Measurements from ENCODE around the gene PDE6H. TPM values are rescaled to one million over a fixed set of nuclear protein-coding genes. Genes with fewer than 3 reads are reported as not detected.
A peak's percentile ranks its signal among the peaks of the same experiment; 100 is the strongest.

The PDE6H gene
- total RNA-seq, 5 donors from 2014 or later (not counting 1 experiment from before 2014, with no cell fraction given): not detected

- ChIA-PET POLR2A (no interaction called here), CTCF (interaction anchor here (0.6 to 0.9 kb wide), 3 partner anchors 23 to 116 kb away, joined by 3 read pairs; no protein-coding TSS in a partner anchor)
- ATAC-seq (replicated peaks in 1 of 4) (no peak), DNase-seq (no peak)
- H3K27ac Mint-ChIP-seq: peak overlapping the region; percentile 95 to 98
- Histone ChIP-seq H3K27ac (ENCODE audit: low read length) (peak overlapping the region; percentile 97), H3K27me3 (replicated peaks in 1 of 2; ENCODE audit: control insufficient read depth in 2 of 2, extremely low read depth in 1 of 2, insufficient read depth in 2 of 2, low read length in 1 of 2) (no peaks in the 10 kb centered on the region), H3K4me1 (ENCODE audit: control insufficient read depth in 1 of 2, extremely low read depth in 1 of 2, insufficient read depth in 2 of 2, low read length in 2 of 2) (peaks cover 17 to 28% of the 10 kb centered on the region in 2 experiments), H3K9me3 (no peaks in the 10 kb centered on the region), H3K4me3 (ENCODE audit: control insufficient read depth in 1 of 2, extremely low read depth in 1 of 2, low read length in 1 of 2) (no peak overlapping the region), H3K36me3 (ENCODE audit: control insufficient read depth in 2 of 2, extremely low read depth in 1 of 2, insufficient read depth in 1 of 2, low read length in 1 of 2) (no peaks in the 10 kb centered on the region)
- H3K4me3 Mint-ChIP-seq: no peak overlapping the region
- WGBS (ENCODE audit: insufficient coverage): no CpG with 5 or more reads among the region's 2 CpGs
- peaks cover 9% of the 10 kb centered on the region for H3K36me3 Mint-ChIP-seq
- peaks cover 57 to 60% (median 60%) of the 10 kb centered on the region in 3 donors for H3K4me1 Mint-ChIP-seq
- peaks cover 0 to 4% (median 0%) of the 10 kb centered on the region in 3 donors for H3K9me3 Mint-ChIP-seq
- H3K27me3 Mint-ChIP-seq: no peaks in the 10 kb centered on the region
These were observed 8.4 kb upstream of the PDE6H start for GRCh38 chr12:14964406-14964805.

DNA sequence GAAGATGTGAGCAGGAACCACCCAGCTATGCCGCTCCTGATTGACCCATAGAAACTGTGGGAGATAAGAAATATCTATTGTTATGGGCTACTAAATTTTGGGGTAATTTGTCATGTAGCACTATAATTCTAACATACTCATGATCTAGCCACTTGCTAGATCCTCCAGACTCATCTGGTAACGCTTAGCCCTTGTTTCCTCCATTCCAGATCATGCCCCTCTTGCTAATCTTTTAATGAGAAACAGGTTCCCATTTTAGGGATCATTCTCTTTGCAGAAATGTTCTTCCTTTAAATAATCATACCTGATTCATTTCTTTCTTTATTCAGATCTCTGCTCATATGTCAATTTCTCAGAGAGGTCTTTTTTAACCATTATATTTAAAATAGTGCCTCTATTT, 7.6 kb upstream of the PDE6H start:
- Mint-ChIP-seq H3K36me3 (peaks cover 3% of the 10 kb centered on the region), H3K4me3 (no peak overlapping the region), H3K27me3 (no peaks in the 10 kb centered on the region), H3K27ac (peak overlapping the region; percentile 95 to 98), H3K4me1 (peaks cover 61 to 64% (median 62%) of the 10 kb centered on the region in 3 donors), H3K9me3 (peaks cover 0 to 4% (median 0%) of the 10 kb centered on the region in 3 donors)
- no peak for ATAC-seq (replicated peaks in 1 of 4)
- Histone ChIP-seq H3K4me1 (ENCODE audit: control insufficient read depth in 1 of 2, extremely low read depth in 1 of 2, insufficient read depth in 2 of 2, low read length in 2 of 2) (peaks cover 17 to 26% of the 10 kb centered on the region in 2 experiments), H3K36me3 (ENCODE audit: control insufficient read depth in 2 of 2, extremely low read depth in 1 of 2, insufficient read depth in 1 of 2, low read length in 1 of 2) (no peaks in the 10 kb centered on the region), H3K27ac (ENCODE audit: low read length) (peak overlapping the region; percentile 97), H3K9me3 (no peaks in the 10 kb centered on the region), H3K27me3 (replicated peaks in 1 of 2; ENCODE audit: control insufficient read depth in 2 of 2, extremely low read depth in 1 of 2, insufficient read depth in 2 of 2, low read length in 1 of 2) (no peaks in the 10 kb centered on the region), H3K4me3 (ENCODE audit: control insufficient read depth in 1 of 2, extremely low read depth in 1 of 2, low read length in 1 of 2) (no peak overlapping the region)
- ChIA-PET CTCF (interaction anchor here (0.6 to 0.9 kb wide), 3 partner anchors 117 to 220 kb away, joined by 3 to 5 read pairs (median 4); no protein-coding TSS in a partner anchor), POLR2A (interaction anchor here in 1 of 2 donors (0.6 to 1.6 kb wide), 2 partner anchors 20 to 131 kb away, joined by 3 read pairs; no protein-coding TSS in a partner anchor)
- no peak for DNase-seq
- 88% methylated on average over 1 of the region's 2 CpGs for WGBS (ENCODE audit: insufficient coverage)

- H3K9me3 ChIP-seq: no peaks in the 10 kb centered on the region
- H3K4me1 Mint-ChIP-seq: peaks cover 55 to 74% (median 67%) of the 10 kb centered on the region in 3 donors
- ChIA-PET CTCF (interaction anchor here in 1 of 2 donors (1.4 kb wide), 2 partner anchors 9 to 20 kb away, joined by 4 to 5 read pairs; no protein-coding TSS in a partner anchor), POLR2A (no interaction called here)
- H3K27me3 Mint-ChIP-seq: no peaks in the 10 kb centered on the region
- H3K4me1 ChIP-seq (ENCODE audit: control insufficient read depth in 1 of 2, extremely low read depth in 1 of 2, insufficient read depth in 2 of 2, low read length in 2 of 2): peaks cover 10 to 11% of the 10 kb centered on the region in 2 experiments
- H3K27ac ChIP-seq (ENCODE audit: low read length): no peak overlapping the region
- H3K27ac Mint-ChIP-seq: no peak overlapping the region
- WGBS (ENCODE audit: insufficient coverage): 82% methylated on average over 2 of the region's 3 CpGs
- no peaks in the 10 kb centered on the region for H3K27me3 ChIP-seq (replicated peaks in 1 of 2; ENCODE audit: control insufficient read depth in 2 of 2, extremely low read depth in 1 of 2, insufficient read depth in 2 of 2, low read length in 1 of 2)
- ATAC-seq (replicated peaks in 1 of 4): no peak
- no peaks in the 10 kb centered on the region for H3K36me3 ChIP-seq (ENCODE audit: control insufficient read depth in 2 of 2, extremely low read depth in 1 of 2, insufficient read depth in 1 of 2, low read length in 1 of 2)
- DNase-seq: no peak
- no peak overlapping the region for H3K4me3 ChIP-seq (ENCODE audit: control insufficient read depth in 1 of 2, extremely low read depth in 1 of 2, low read length in 1 of 2)
- no peak overlapping the region for H3K4me3 Mint-ChIP-seq
- no peaks in the 10 kb centered on the region for H3K36me3 Mint-ChIP-seq
- peaks cover 0 to 4% (median 0%) of the 10 kb centered on the region in 3 donors for H3K9me3 Mint-ChIP-seq
These were observed 4.4 kb upstream of the PDE6H start for GRCh38 chr12:14968478-14968877.

DNA sequence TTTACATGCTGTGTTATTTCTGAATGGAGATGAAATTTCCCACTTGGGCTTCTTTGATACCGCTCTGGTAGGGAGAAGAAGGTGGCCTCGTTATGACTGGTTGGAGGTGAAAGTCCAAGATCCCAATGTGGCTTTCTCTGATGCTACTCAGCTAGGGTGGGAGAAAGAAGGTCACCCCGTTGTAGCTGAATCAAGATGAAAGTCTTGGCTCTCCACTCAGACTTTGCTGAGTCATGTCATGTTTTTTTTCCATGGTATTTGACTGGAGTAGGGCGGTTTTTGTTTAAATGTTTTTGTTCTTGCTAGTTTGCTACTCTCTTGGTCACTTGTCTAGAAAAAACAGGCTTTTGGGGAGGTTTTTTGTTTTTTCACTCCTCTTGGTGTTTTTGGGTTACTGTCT, 2.4 kb upstream of the PDE6H start:
- Histone ChIP-seq H3K4me3 (ENCODE audit: control insufficient read depth in 1 of 2, extremely low read depth in 1 of 2, low read length in 1 of 2) (no peak overlapping the region), H3K36me3 (ENCODE audit: control insufficient read depth in 2 of 2, extremely low read depth in 1 of 2, insufficient read depth in 1 of 2, low read length in 1 of 2) (no peaks in the 10 kb centered on the region), H3K9me3 (no peaks in the 10 kb centered on the region), H3K27me3 (replicated peaks in 1 of 2; ENCODE audit: control insufficient read depth in 2 of 2, extremely low read depth in 1 of 2, insufficient read depth in 2 of 2, low read length in 1 of 2) (no peaks in the 10 kb centered on the region), H3K27ac (ENCODE audit: low read length) (no peak overlapping the region), H3K4me1 (ENCODE audit: control insufficient read depth in 1 of 2, extremely low read depth in 1 of 2, insufficient read depth in 2 of 2, low read length in 2 of 2) (peaks cover 0 to 2% of the 10 kb centered on the region in 2 experiments)
- Mint-ChIP-seq H3K36me3 (no peaks in the 10 kb centered on the region), H3K4me3 (no peak overlapping the region), H3K4me1 (peaks cover 49 to 69% (median 57%) of the 10 kb centered on the region in 3 donors), H3K27me3 (no peaks in the 10 kb centered on the region), H3K9me3 (no peaks in the 10 kb centered on the region), H3K27ac (peak overlapping the region in 1 of 2 donors; percentile 28)
- CTCF ChIA-PET: no interaction called here
- ATAC-seq (replicated peaks in 1 of 4): no peak
- POLR2A ChIA-PET: no interaction called here
- no peak for DNase-seq
- WGBS (ENCODE audit: insufficient coverage): 74% methylated on average over 4 of the region's 4 CpGs

- ChIA-PET POLR2A (no interaction called here), CTCF (no interaction called here)
- Histone ChIP-seq H3K27ac (ENCODE audit: low read length) (no peak overlapping the region), H3K36me3 (ENCODE audit: control insufficient read depth in 2 of 2, extremely low read depth in 1 of 2, insufficient read depth in 1 of 2, low read length in 1 of 2) (no peaks in the 10 kb centered on the region), H3K4me1 (ENCODE audit: control insufficient read depth in 1 of 2, extremely low read depth in 1 of 2, insufficient read depth in 2 of 2, low read length in 2 of 2) (peaks cover 0 to 11% of the 10 kb centered on the region in 2 experiments), H3K27me3 (replicated peaks in 1 of 2; ENCODE audit: control insufficient read depth in 2 of 2, extremely low read depth in 1 of 2, insufficient read depth in 2 of 2, low read length in 1 of 2) (no peaks in the 10 kb centered on the region), H3K4me3 (ENCODE audit: control insufficient read depth in 1 of 2, extremely low read depth in 1 of 2, low read length in 1 of 2) (no peak overlapping the region), H3K9me3 (no peaks in the 10 kb centered on the region)
- no peaks in the 10 kb centered on the region for H3K9me3 Mint-ChIP-seq
- WGBS (ENCODE audit: insufficient coverage): 88% methylated on average over 3 of the region's 3 CpGs
- H3K36me3 Mint-ChIP-seq: no peaks in the 10 kb centered on the region
- H3K27ac Mint-ChIP-seq: no peak overlapping the region
- H3K4me1 Mint-ChIP-seq: peaks cover 51 to 65% (median 52%) of the 10 kb centered on the region in 3 donors
- no peaks in the 10 kb centered on the region for H3K27me3 Mint-ChIP-seq
- H3K4me3 Mint-ChIP-seq: no peak overlapping the region
- no peak for ATAC-seq (replicated peaks in 1 of 4)
- no peak for DNase-seq
These were observed 1.8 kb downstream of the PDE6H start for GRCh38 chr12:14974633-14975032.

DNA sequence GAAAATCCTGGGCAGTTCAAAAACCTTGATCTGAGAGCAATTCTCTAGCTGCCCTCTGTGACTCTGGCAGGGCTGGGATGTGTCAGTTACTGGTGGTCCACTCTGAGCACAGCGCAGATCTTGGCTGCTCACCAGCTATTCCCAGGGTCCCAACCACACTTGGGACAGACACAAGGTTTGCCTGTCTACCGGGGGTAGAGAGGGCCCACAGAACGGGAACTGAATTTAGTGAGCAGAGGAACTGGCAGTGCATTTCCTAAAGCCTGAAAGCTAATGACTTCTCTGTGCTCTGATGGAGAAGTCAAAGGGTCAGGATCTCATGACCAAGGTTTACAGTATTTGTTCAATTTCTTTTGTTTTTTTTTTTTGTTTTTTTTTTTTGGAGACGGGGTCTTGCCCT, 2.6 kb downstream of the PDE6H start:
- DNase-seq: no peak
- no peak for ATAC-seq (replicated peaks in 1 of 4)
- H3K4me3 ChIP-seq (ENCODE audit: control insufficient read depth in 1 of 2, extremely low read depth in 1 of 2, low read length in 1 of 2): no peak overlapping the region
- peaks cover 0 to 19% of the 10 kb centered on the region in 2 experiments for H3K4me1 ChIP-seq (ENCODE audit: control insufficient read depth in 1 of 2, extremely low read depth in 1 of 2, insufficient read depth in 2 of 2, low read length in 2 of 2)
- Mint-ChIP-seq H3K36me3 (no peaks in the 10 kb centered on the region), H3K27ac (no peak overlapping the region), H3K4me1 (peaks cover 51 to 66% (median 52%) of the 10 kb centered on the region in 3 donors), H3K9me3 (no peaks in the 10 kb centered on the region), H3K27me3 (no peaks in the 10 kb centered on the region), H3K4me3 (no peak overlapping the region)
- no peaks in the 10 kb centered on the region for H3K36me3 ChIP-seq (ENCODE audit: control insufficient read depth in 2 of 2, extremely low read depth in 1 of 2, insufficient read depth in 1 of 2, low read length in 1 of 2)
- ChIA-PET POLR2A (no interaction called here), CTCF (no interaction called here)
- no peak overlapping the region for H3K27ac ChIP-seq (ENCODE audit: low read length)
- no peaks in the 10 kb centered on the region for H3K9me3 ChIP-seq
- 93% methylated on average over 3 of the region's 4 CpGs for WGBS (ENCODE audit: insufficient coverage)
- no peaks in the 10 kb centered on the region for H3K27me3 ChIP-seq (replicated peaks in 1 of 2; ENCODE audit: control insufficient read depth in 2 of 2, extremely low read depth in 1 of 2, insufficient read depth in 2 of 2, low read length in 1 of 2)

Measured in T-cell (primary cell).